Measurements from ENCODE around the gene AAGAB.
"Not testable (repeated sequence)": the region's sequence is repeated elsewhere in the genome, so short reads cannot be mapped to it uniquely, and the experiment has no call there.

Gene AAGAB

DNA sequence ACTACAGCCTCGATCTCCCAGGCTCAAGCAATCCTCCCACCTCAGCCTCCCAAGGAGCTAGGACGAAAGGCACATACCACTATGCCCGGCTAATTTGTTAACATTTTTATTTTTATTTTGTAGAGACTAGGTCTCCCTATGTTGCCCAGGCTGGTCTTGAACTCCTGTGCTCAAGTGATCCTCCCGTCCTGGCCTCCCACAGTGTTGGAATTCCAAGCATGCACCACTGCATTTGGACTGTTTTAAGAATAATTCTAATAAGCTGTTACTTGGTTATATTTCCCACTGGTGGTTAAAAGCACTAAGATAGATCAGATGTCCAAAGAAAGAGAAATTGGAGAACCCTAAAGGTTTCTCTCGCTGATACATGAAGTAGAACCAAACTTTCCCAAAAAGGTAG lies 3.1 kb downstream of the AAGAB start:
- no peak for DNase-seq

DNA sequence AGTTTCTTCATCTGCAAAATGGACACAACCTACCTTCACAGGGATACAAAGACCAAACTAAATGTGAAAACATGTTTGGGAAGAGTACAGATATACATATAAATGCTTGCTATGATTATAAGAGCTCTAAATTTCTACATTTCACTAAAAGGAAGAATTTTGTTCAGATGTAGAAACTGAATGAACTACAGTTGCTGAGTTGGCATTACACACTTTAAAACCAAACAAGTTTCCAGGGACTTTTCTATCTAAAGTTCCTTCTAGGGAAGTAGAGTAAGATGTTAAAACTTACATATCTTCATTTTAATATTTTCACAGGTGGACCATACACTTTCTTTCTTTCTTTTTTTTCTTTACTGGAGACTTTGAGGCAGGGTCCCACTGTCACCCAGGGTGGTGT lies 4.6 kb downstream of the AAGAB start:
- no peak for DNase-seq

DNA sequence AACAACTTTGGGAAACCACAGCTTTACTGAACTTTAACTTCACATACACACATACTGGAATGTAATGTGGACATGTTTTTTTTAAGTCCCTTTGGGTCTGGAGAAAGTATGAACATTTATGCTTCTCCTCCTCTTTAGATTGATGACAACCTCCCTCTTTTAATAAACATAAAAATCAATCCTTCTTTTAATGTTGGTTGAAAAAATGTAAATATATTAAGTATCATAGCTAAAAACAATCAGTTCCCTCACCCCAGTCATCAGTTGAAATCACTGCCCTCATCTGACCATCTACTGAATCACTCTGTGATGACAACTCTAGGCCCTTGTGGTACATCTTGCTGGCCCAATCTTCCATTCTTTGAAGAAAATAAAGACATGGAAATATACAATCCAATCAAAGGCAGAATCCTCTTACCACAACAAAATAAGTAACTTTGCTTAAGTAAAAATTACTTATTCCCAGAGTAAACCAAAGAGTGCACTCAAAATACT lies 6.4 kb downstream of the AAGAB start:
- no peak for DNase-seq

DNA sequence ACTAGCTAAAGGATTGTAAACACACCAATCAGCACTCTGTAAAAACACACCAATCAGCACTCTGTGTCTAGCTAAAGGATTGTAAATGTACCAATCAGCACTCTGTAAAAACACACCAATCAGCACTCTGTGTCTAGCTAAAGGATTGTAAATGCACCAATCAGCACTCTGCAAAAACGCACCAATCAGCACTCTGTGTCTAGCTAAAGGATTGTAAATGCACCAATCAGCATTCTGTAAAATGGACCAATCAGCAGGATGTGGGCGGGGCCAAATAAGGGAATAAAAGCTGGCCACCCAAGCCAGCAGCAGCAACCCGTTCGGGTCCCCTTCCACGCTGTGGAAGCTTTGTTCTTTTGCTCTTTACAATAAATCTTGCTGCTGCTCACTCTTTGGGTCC lies 7.9 kb downstream of the AAGAB start:
- DNase-seq = not testable (repeated sequence)

DNA sequence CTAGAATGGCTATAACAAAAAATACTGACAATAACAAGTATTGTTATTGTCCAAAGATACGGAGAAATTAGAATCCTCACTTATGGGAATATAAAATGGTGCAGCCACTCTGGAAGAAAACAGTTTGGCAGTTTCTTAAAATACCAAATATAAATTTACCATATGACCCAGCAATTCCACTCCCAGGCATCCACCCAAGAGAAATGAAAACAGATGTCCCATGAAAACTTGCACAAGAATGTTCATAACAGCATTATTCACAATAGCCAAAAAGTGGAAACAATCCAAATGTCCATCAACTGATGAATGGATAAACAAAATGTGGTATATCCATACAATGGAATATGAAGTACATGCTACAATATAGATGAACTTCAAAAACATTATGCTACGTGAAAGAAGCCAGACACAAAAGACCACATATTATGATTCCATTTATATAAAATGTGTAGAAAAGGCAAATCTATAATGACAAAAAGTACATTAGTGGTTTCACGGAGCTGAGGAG lies 9.4 kb downstream of the AAGAB start:
- no peak for DNase-seq

DNA sequence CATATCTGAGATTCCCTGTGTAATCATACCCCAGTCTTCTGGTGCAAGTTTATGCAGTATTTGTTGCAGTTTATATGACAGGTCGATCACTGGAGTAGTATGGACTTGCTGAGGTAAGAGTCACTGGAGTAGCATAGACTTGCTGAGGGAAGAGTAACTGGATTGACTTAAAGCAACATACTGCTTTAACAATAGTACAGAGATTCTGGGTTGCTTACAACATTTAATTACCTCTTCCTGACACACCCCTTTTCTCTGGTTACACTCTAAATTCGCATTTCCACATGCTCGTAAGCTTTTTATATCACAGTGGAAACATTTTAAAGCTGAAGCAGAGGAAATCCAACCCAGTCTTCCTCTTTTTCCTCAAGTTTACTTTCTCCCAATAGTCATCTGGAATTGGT lies 11.8 kb downstream of the AAGAB start:
- DNase-seq = no peak

DNA sequence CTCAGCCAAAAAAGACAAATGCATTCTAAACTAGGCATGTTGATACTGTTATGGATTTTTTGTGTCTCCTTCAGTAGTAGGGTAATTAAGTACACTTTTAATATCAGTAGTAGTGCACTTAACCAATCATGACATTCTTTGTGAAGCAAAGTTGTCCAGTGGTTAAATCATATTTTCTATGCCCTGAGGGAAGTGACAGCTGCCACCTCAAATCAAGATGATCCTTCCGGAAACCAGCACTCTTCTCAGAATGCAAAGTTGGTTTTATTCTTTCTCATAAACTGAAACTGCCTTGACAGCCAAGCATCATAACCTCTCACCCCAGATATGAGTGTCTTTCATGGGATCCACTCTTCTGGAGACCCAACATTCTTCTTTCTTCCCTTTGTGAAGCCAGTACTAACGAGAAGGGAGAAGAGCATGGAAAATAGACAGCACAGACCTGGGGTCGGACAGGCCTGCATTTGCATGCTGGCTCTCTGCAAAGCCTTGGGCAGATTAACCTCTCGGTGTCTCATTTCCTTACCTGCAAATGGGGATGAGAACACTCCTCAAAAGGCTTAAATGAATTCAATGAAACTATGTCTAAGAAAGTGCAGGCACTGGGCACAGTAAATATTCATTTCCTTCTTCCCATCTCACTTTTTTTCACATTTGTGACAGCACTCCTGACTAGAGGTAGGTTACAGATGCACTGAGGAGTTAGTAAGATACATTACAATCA lies 13.2 kb downstream of the AAGAB start:
- no peak for DNase-seq

DNA sequence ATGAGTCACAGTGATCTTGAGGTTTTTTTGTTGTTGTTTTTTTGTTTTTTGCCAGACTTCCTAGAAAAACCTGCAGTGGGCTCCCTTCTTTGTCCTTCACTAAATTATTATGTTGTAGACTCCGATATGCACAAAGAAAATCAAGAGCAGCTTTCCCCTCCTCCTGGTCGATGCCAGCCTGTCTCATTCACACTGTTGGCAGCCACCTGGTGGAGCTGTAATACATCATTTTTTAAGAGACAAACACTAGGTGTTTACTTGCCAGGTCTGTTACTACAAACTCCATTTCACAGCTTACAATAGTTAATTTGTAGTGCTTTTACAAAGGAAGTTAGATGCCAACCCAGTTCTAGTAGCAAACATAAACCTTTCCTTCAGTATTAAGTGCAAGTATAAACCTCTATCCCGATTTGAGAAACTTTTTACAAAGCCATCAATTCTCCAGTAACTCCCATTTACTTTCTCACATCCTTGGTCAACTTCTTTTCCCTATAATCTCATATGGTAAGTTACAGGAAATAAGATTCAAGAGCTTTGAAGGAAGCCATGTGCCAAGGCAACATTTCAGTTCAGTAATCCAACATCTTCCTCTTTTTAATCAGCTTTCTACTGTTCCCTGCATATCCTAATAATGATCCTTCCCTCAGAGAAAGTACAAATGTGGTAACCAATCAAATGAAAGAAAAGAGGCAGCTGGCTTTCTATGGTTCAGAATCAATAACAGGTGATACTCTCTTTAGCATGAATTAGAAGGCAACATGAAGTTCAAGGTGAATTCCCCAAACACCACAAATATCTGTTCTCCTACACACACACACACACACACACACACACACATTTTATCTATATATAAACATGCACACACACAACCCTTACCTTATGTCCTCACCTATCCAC lies 14.0 kb downstream of the AAGAB start:
- no peak for DNase-seq

DNA sequence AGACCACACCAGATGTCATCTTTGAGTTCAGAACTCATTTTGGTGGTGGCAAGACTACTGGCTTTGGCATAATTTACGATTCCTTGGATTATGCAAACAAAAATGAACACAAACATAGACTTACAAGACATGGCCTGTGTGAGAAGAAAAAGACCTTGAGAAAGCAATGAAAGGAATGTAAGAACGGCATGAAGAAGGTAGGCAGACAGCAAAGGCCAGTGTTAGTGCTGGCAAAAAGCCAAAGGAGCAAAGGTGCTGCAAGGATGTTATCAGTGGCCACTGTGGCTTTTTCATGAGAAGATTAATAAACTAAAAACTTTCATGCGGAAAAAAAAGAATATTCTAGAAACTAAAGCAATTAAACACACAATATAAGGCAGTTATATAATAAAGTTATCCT lies 21.9 kb downstream of the AAGAB start:
- DNase-seq = no peak

DNA sequence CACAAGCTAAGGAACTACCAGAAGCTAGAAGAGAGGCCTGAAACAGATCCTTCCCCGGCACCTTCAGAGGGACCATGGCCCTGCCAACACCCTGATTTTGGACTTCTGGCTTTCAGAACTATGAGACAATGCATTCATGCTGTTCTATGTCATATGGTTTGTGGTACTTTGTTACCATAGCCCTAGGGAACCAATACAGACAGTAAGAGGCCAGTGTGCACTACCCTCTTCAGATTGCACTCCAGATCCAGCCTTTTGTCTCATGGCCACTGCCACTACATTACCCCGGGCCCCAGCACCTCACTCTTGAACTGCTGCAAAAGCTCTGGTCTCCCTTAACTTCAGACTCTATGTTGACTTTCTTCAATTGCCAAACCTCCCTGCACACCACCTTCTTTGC lies 24.0 kb downstream of the AAGAB start:
- DNase-seq = no peak

DNA sequence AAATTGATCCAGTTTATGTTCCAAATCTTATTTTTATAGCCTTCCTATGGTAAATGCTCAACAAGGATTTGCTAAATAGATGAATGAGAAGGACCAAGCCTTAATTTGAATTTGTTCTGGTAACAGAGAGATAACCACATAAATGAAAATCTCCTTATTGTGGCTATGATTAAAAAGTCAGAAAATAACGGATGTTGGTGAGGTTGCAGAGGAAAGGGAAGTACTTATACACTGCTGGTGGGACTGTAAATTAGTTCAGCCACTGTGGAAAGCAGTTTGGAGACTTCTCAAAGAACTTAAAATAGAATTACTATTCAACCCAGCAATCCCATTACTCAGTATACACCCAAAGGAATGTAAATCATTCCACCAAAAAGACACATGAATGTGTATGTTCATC lies 26.2 kb downstream of the AAGAB start:
- DNase-seq = no peak

DNA sequence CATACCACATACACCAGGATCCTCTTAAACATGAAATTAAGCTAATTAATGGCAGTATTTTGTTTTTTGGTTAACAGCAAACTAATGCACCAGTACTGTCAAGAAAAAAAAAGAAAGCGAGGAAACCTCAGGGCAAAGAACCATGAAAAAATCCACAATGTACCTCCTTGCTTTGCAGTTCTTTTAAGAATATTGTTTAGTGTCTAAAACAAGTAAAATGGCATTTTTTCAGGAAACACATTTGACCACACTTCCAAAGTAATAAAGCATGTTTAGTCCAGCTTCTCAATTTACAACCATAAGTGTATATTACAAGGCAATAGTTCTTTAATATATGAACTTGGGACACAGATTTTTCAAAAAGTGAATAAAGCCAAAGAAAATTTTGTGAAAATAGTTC lies 26.6 kb downstream of the AAGAB start:
- no peak for DNase-seq

DNA sequence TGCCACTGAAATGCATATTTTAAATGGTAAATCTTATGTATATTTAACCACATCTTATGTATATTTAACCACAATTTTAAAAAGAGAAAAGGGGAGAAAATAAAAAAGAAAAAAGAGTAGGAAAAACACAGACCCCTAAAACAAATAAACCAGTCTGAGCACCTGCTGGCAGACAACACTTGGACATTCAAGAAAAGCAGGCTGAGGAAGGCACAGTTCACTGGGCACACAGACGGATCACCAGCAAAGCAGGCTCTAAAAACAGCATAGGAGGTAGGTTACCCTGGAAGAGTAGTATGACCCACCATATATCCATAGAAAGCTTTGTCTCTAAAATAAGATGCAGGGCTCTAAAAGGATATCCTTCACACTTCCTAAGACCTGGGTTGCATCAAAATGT lies 27.0 kb downstream of the AAGAB start:
- DNase-seq = no peak

DNA sequence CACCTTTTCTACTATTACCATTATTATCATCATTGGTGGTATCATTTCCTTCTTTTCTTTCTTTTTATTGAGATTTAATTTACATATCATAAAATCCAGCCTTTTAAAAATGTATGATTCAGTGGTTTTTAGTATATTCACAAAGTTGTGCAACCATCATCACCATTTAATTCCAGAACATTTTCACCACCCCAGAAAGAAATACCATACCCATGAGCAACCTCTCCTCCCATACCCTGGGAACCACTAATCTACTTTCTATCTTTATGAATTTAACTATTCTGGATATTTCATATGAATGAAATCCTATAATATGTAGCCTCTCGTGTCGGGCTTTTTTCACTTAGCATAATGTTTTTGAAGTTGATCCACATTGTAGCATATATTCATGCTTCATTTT lies 29.1 kb downstream of the AAGAB start:
- DNase-seq = no peak

DNA sequence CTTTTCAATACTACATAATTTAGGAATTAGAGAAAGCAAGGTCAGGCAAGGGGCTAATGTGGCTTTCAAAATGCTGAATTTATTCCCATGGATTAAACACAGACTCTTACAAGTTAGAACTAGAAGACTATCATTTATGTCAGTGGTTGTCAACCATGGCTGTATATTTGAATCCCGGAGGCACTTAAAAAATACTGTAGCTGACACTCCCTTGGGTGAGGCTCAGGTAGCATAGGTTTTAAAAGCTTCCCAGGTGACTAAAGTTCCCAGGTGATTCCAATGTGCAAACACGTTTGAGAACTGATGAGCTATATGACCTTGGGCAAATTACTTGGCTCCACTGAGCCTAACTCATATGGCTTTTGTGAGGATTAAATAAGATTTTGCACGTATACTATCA lies 29.6 kb downstream of the AAGAB start:
- no peak for DNase-seq

DNA sequence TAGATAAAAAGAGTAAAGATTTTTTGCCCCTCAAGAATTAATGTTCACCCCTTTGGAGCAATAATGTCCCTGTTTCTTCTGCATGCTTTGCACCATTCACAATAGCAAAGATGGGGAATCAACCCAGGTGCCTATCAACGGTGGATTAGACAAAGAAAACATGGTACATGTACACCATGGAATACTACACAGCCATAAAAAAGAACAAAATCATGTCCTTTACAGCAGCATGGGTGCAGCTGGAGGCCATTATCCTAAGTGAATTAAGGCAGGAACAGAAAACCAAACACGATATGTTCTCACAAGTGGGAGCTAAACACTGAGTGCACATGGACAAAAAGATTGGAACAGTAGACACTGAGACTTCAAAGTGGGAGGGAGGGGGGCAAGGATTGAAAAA lies 35.2 kb downstream of the AAGAB start:
- no peak for DNase-seq

DNA sequence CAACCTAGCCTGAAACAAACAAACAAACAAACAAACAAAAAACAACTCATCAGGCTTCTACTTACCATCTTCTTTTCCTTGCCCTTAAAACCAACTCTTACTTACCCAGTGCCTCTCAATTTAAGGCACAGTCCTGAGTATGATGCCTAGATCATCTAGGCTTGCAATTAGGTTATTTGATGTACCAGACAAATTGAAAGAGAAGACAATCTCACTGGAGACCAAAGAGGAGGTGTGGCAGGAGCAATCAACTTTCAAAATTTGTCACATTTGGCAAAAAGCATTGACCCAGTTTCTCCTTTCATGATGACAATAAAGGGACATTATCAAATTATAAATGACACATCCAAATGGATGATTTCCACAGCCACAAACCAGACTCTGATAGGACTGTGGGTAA lies 36.0 kb downstream of the AAGAB start:
- DNase-seq = no peak

DNA sequence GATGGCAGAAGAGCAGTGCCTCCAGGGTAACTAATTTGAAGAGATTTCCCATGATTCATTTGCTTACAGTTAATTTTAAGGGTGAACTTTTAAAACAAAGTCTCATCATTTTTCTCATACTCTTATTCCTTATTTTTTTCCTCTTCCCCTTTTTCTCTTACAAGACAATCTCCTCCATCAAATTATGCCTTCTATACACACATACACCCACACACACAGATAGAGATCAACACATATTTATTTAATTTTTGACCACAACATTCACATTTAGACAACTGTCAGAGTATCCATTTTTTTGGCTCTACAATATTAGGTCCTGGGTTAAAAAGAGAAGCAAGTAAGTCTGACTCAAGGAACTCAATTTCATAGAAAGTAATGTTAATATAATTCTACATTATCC lies 37.6 kb downstream of the AAGAB start:
- no peak for DNase-seq

DNA sequence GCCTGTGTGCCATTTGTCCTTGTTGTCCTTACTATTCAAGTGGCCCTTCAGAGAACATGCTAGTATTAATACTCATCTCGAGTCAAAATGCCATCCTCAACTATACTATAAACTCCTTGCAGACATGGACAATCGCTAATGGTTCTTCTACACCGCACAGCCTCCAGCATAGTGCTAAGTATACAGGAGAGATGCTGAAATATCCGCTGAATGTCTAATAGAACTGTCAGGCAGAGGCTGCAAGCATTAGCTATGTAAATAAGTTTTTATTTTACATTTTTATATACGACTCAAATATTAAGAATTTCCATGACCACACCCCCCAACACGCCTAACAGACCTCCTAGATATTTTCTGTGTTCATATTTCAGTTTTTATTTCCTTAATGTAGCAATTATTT lies 39.4 kb downstream of the AAGAB start:
- DNase-seq = no peak

DNA sequence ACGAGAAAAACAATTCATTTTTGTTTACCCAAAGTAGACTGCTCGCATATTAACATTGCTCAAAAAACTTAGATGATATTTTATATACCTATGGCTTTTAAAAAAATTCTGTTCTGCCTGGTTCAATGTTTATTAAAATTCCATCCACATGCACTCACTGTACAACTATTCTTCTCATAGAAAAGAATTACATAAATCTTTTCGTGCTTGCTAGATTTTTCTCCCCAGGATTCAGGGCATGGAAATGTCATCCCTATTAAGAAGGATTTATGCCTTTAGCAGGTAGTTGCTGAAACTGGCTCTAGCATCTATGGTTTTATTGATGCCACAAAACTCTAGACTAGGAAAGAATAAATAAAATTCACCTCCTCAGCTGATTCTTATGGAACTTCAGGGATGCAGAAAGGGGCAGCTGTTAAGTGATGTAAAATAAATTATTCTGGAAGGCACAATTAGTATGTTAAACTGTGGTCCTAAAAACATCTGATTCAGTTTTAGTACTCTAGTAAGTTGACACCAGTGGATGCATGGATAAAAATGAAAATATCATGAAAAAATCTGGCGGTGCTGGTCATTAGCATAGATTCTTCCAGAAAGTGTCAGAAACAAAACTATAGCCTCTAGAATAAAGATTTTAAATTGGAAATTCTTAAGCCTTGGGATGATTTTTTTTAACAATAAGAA lies 41.6 kb downstream of the AAGAB start:
- DNase-seq = no peak

DNA sequence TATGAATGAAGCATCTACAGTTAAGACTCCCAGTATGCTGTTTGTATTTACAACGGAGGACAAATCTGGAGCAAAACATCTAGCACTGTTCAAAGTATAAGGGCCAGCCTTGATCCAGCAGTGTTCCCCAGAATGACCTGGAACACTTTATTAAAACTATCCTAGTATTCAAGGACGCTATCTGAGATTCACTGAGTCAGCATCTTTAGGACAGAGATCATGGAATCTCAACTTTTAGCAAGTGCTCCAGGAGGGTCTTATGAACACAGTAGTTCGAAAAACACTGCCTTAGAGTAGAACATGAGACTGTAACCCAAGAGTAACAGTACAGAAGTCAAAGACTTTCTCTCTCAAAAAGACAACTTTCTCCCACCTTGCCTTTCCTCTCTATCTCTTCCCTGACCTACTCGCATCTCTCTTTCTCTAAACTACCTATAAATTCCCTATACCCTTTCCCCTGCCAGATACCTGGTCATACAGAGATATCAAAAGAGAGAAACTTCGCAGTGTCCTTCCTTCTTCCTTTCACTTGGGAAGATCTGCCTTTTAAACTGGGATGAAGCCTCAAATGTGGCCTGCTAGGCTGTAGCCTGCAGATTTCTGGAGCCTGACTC lies 43.8 kb downstream of the AAGAB start:
- no peak for DNase-seq

DNA sequence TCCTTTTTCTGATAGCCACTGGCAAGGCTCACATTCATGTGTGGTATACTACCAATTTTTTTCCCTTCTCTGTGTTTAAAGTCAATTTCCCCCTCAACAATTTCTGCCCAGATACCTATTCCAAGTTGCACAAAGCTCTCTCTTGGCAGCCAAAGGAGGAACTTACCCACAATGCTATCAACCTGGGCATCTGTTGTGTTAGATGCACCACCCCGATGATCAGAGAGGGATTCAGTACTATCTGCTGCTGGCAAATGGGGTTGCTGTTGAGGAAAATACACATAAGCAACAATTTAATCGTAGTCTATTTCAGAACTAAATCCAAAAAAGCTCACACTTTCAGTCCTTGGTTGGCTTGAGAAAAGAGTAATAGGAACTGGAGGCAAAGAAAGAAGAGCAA lies 46.1 kb downstream of the AAGAB start:
- no peak for DNase-seq

DNA sequence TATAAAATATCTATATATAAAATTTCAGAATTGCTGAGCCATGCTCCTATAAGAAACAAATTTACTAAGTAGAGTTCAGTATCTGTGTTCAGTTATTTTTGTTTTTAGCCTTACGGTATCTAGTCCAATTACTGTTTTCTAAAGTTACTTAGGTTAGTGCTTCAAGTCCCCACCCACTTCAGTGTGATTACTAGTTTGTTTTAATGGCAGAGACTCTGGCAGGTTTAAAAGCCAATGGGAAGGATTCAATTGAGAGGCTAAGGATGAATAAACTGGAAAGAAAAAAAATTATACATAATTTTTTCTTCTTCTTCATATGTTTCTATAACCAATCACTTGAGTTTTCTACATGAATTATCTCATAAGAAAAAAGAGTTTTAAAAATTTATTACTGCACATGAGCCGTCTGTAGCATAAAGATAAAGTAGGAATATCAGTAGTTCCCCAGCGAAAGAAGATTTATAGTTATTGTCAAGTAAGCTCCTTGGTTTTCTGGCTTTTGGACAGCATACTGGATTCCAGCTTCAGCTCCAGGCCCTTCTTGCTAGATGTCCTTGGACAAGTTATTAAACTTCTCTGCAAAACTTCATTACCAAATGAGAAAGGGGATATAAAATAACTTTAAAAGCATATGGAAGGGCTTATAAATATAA lies 46.8 kb downstream of the AAGAB start:
- no peak for DNase-seq
